GOT3 (cell line): ENCODE results near the gene IQCK.

ENCODE experiments used
- DNase-seq: peaks from one replicate; lab custom pipeline; 2025; ENCODE audit warnings: mixed read lengths; lab: John Stamatoyannopoulos, UW

The IQCK gene

DNA sequence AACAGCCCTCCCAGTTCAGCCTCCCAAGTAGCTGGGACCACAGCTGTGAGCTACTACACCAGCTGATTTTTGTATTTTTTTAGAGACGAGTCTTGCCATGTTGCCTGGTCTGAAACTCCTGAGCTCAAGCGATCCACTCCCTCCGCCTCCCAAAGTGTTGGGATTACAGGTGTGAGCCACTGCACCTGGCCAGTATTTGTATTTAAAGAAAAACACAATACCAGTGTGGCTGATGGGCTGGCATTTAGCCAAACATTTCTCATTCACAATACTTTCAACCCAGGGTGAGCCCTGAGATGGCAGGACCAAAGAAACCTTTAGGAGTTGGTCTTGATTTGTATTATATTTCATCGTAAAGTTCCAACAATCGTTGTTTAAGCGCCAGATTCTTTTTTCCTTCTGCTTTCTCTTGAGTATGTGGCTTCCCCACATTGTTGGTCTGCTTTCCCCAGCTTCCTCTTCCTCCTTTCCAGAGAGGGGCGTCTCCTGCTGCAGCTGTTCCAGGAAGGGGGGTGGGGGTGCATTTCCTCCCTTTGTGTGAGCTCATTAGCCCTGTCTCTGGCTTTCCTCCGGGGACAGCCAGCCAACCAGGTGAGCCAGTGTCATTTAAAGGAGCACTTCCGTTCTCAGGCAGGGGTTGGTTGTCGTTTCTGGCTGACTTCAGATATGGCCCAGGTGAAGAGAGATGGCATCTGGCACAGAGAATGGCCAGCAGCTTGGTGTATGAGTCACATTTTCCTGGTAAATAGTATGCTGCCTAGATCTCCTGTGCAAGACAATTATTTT, 86.7 kb downstream of the IQCK start:
- DNase-seq: no peak

DNA sequence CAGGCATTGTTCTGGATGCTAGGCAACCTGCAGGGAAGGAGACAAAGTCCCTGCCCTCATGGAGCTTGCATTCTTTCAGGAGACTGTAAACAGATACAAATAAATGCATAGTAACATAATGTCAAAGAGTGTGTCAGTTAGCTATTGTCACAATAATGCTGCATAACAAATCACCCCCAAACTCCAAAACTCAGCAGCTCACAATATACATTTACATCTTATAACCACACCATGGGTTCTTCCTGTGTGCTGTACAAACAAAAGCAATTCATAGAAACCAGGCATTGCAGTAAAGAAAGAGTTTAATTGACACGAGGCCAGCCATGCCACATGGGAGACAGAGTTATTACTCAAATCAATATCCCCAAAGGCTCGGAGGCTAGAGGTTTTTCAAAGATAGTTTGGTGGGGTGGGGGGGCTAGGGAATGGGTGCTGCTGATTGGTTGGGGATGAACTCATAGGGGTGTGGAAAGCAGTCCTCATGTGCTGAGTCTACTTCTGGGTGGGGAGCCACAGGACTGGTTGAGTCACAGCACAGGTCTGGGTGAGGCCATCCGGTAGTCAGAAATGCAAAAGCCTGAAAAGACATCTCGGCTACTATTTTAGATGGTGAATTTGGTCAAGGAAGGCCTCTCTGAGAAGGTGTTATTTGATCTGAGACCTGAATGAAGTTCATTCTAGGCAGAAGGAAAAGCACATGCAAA, 87.5 kb downstream of the IQCK start:
- DNase-seq: no peak

DNA sequence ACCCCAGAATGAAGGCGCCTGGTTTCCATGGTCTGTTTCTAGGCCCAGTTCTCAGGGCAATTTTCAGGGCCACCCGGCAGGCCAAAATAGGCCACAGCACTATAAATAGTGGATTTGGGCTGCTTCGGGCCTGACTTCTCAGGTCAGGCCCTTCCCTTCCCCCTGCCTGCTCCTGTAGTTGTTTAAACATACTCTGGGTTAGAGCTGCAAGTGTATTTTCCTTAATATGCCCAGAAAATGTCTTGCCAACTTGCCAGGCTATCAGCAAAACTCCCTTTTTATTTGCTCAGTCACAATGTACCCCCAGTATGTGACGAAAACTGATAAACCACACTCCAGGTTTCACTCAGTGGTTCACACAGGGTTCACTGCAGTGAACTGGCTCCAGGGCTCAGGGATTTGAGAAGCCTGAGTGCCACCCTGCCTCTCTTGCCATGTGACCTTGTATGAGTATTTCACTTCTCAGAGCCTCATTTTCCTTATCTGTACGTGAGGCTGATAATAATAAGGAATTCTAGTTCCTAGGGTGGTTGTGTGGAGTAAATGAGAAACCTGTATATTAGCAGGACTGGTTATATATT, 90.1 kb downstream of the IQCK start:
- DNase-seq: no peak

DNA sequence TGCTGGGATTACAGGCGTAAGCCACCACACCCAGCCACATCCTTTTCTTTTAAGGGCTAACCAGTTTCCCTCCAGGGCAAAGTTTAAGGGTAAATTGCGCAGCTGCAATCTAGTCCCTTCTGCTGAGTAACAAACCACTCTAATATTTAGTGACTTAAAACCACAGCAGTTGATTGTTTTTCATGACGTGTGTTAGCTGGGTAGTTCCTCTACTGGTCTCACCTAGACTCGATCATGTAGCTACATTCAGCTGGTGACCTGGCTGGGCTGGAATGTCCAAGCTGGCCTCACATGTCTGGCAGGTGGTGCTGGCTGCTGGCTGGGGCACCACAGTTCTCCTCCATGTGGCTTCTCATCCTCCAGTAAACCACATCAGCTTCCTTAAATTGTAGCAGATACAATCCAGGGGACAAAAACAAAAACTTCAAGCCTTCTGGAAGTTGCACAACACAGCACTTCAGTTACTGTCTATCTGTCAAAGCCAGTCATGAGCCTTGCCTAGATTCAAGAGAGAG, 91.1 kb downstream of the IQCK start:
- no peak for DNase-seq

DNA sequence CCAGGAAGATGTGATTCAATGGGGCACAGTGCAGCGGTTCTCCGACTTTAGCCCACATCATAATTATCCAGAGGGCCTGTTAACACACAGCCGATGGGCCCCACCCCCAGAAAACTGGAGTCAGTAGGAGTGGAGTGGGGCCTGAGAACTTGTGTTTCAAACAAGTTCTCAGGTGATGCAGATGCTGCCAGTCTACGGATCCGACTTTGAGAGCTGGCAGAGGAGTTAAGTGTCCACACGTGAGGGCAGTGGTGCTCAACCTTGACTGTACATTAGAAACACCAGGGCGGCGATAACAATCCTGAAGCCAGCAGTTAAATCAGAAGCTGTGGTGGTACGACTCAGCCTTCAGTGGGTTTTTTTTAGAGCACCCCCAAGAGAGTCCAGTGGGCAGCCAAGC, 91.6 kb downstream of the IQCK start:
- DNase-seq: no peak

DNA sequence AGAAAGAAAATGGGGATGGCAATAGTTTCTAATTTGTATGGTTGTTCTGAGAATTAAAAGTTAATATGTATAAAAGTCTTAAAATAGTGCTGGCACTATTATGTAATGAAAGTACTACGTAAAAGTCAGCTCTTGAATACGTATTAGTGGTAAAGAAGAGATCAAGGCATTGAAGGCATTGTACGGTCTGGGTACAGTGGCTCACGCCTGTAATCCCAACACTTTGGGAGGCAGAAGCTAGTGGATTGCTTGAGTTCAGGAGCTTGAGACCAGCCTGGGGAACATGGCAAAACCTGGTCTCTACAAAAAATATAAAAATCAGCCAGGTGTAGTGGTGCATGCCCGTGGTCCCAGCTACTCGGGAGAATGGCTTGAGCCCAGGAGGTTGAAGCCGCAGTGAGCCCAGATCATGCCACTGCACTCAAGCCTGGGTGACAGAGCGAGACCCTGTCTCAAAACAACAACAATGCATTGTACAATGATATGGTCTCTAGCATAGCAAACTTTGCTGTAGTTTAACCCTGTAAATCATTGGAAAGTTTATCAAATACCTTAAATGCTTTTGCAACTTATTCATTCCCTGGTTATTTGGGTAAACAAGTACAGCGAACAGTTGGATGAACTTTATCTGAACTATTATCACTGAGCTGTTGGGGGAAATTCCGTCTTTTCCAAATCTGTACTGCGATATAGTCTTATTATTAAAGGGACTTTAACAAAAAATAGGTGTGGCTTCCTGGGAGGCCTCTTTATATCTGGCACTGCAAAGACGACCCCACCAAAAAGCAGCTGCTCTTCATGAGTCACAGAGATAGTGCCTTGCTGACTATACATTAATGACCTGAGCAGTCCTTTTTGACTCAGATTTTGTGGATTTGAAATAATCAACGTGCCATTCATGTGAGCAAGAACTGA, 93.0 kb downstream of the IQCK start:
- DNase-seq: no peak

DNA sequence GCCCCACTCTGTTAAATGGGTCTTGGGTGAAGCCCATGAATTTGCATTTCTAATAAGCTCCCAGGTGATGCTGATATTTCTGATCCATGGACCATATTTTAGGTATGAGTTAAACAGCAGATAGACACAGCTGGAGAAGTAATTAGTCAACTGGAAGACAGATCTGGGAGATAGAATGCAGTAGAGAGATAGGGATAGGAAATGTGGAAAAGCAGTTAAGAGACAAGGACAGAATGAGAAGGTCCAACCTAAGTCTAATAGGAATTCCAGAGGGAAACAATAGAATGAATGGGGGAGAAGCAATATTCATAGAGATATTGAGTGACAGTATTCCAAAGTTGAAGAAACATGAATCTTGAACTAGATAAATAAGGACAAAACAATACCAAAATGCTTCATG, 94.9 kb downstream of the IQCK start:
- no peak for DNase-seq

DNA sequence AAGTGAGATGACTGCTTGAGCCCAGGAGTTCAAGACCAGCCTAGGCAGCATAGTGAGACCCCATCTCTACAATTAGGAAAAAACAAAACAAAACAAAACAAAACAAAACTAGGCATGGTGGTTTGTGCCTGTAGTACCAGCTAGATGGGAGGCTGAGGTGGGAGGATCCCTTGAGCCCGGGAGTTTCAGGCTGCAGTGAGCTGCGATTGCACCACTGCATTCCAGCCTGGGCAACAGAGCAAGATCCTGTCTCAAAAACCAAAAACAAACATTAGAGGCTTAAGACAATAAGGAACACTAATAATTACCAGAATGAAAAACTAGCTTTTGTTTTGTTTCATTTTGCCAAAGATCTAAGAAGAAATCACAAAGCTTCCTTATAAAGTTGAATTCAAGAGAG, 97.3 kb downstream of the IQCK start:
- no peak for DNase-seq

DNA sequence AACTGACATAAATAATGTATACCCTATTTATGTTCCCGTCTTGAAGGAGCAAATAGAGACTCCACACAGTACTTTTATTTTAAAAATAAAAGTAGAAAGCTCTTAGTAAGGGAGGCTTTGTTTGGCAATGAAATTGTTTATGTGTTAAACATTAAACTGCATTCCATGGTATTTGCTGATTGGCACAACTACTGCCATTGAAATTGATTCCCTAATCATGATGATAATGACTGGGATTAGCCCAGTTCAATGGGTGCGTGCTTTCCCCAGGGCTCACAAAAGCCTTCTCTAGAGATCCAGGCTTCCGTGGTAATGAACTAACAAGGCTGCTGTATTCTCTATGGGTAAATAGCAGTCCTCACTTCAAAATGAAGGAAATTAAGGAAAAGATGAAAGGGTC, 99.1 kb downstream of the IQCK start:
- DNase-seq: no peak

DNA sequence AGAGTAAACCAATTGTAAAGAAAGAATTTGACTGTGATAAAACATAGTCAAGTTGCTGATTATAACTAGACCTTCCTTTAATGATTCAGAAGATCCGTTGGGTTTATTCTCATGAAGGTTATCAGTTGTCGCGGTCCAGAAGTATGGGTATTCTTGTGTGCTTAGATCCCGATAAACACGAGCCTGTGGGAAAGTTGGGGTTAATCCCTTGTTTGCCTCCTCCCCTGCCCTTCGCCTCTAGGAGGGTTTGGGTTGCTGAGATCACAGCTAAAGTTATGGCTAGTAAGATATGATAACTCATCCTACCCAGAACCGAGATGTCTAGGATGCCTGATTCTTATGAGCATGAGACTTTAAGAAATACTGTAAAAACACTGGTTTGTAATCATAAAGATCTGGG, 99.8 kb downstream of the IQCK start:
- no peak for DNase-seq

DNA sequence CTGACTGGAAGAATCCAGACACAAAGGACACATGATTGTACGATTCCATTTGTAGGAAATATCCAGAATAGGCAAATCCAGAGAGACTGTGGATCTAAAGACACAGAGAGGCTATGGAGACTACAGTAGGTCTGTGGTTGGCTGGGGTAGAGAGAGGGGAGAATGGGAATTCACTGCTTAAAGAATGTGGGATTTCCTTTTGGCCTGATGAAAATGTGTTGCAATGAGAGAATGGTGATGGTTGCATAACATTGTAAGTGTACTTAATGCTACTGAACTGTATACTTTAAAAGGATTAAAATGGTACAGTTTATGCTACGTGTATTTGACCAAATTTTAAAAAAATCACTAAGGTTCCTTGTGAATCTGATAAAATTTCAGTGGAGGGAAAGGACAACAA, 104.5 kb downstream of the IQCK start:
- DNase-seq: no peak

DNA sequence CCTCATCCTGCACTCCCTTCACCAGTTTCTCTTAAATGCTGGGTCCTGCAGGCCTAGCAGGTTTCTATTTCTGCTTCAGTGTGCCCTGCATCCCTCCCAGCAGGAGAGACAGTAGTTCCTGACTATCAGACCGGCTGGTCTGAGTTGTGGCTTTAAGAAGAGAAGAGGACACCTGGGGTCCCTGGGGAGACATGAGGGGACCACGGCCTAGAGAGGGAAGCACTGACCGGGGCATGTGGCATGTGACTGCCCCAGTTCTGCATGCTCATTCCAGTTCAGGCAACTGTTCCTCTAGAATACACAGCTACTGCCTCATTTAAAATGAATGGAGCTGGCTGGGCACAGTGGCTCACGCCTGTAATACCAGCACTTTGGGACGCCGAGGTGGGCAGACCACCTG, 105.3 kb downstream of the IQCK start:
- no peak for DNase-seq

DNA sequence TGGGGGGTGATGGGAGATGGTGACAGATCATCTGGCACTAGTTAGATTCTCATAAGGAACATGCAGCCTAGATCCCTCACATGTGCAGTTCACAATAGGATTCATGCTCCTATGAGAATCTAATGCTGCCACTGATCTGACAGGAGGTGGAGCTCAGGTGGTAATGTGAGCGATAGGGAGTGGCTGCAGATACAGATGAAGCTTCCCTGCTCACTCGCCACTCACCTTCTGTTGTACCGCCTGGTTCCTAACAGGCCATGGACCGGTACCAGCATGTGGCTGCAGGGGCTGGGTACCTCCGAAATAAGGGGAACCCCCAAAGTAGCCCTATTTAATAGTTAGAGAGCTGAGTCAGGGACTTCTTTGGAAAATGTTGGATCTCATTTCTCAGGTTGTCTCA, 106.1 kb downstream of the IQCK start:
- DNase-seq: no peak

DNA sequence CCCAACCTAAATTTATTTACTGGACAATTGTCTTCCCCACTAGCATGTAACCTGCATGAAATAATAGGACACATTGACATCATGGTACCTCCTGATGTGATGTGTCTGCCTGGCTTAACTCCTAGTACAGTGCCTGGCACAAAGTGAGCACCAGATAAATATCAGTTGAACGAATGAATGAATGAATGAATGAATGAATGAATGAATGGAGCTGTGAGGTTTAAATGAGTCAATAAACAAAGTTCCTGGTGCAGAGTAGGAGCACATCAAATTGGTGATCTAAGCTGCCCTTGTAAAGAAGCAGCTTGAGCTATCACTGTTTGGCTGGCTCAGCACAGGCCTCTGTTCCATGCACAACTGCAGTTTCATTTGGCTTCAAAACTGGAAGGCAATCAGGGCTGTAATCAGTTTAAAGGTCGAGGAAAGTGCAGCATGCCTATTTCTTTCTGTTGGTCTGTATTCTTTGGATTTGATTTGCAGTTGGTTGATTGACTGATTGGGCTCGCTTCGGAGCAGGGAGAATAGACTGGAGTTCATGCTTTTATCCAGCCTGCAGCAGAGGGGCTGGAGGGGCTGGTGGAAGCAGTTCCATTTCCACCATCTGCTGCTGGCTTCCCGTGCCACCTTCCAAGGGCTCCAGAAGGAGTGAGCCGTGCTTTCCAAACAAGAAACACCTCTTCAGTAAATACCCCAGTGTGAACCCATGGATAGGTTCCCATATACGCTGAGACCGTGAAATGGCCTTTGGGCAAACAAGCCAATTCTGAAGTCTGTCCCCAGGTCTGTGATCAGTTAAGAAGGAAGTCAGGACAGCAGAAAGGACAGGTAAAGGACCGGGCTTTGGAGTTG, 112.0 kb downstream of the IQCK start:
- DNase-seq: no peak

DNA sequence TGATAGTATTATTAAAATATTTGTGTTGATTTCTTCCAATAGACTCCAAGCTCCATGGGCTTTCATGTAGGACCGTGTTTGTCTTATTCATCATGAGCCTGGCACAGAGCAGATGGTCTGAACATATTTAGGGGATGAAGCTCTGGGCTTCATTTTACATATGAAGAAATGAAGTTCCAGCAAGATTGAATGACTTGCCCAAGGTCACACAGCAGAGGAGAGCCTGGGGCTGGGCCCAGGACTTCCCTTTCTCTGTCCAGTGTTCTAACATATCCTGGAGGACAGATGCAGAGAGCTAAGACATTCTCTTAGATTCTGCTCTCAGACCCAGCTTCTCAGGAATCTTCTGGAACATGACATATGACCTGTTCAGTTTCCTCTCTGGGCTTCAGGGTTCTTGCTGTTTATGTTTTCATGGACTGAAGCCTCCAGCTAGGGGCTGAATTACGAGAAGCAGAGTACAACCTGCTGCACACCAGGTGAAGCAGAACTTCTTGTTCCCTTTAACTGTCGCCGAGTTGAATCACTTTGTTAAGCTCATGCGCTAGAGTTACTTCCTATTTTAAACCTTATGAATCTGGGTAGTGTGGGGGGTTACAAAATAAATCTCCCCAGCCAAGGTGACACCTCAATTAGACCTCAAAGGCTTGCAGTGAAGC, 113.0 kb downstream of the IQCK start:
- DNase-seq: no peak

DNA sequence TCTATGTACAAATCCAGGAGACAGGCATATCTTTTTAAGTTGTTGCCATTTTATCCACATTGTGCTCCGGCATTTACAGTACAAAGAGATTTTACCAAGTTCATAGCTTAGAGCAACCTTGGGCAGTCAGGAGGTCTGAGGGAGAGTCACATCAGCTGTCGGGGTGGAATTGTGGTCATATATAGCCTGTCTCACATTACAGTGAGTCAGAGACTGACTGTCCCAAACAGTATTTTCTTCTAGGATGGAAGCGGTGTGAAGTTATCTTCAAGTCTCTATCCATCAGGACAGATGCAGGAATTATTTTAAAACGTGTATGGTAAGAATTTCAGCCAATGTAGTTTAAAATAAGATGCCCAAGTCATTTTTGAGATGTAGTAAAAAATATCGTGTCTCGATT, 113.6 kb downstream of the IQCK start:
- DNase-seq: no peak

DNA sequence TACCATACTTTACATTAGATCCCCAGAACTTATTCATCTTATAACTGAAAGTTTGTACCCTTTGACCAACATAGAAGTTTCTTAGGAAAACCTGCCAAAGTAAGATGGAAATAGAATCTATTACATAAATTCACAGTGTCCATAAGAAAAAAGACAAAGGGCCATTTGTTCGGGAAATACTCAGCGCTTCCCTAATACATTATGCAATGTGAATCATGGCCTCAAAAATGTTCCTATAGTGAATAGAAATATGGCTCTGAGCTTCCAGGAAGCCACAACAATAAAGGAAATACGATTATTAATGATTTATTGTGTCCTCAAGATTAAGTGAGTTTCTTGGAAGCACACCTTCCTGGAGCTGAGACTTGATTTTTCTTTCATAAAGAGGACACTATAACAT, 115.1 kb downstream of the IQCK start:
- no peak for DNase-seq

DNA sequence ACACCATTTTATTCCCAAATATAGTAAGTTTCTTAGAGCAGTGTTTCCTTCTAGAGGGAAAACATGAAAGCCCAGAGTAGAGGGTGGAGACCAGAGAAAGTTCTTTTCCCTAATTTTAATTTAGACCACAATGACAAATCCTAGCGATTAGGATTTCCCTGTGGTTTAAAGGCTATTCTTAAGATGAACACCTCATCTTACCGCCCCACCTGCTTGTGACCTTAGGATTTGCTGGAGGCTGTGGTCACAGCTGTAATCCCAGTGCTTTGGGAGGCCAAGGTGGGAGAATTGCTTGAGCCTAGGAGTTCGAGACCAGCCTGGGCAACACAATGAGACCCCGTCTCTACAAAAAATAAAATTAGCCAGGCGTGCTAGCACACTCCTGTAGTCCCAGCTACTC, 115.5 kb downstream of the IQCK start:
- DNase-seq: no peak

DNA sequence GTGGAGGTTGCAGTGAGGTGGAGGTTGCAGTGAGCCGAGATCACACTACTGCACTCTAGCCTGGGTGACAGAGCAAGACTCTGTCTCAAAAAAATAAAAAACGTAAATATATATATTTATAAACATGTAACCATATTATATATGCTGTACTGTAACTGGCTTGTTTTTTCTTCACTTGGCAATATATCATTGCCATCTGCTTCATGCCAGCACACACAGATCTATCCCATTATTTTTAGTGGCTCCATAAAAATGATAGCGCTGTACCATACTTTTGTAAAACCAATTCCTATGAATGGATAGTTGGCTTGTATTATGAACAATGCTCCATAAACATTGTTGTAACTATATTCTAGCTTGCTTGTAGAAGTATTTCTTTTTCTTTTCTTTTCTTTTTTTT, 117.1 kb downstream of the IQCK start:
- DNase-seq: no peak

DNA sequence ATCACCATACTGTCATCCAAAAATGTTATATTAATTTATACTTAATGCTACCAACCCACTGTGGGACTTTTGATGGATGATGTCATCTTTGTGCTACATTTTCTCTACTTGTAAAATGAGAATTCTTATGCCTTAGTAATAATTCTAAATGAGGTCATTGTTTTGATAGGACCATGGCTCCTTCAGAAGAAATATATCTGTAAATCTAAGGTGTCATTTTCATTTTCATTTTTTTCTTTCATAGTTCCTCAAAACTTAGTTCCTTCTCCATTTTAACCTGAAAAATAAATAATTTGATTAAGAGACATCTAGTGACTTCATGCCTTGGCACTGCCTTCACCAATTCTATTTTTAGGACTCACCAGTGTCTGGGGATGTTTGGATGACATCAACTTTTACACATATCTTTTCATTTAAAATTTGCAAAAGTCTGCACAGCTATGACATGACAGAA, 117.9 kb downstream of the IQCK start:
- no peak for DNase-seq
